Right cardiac atrium (tissue), 5 donors: Measurements from ENCODE around the gene NKX1-2. TPM values are rescaled to one million over a fixed set of nuclear protein-coding genes. Genes with fewer than 3 reads are reported as not detected.

ENCODE experiments used
- ATAC-seq, 2 donors: fragments of 200-7000 bp; cut with Tn5 transposase; one replicate each; pipeline versions ENCODE4 v1.8.0 to v1.9.1; 2020; ENCODE audit warnings: moderate library complexity in 2 of 2, mild to moderate bottlenecking in 1 of 2
- DNase-seq, 3 donors: peaks; one replicate each; pipeline ENCODE4 v3.0.0-alpha.2; 2020
- H3K27ac ChIP-seq: one replicate; pipeline ENCODE4 v1.5.1; 2013; ENCODE audit warnings: mild to moderate bottlenecking, low read length, control low read depth, moderate library complexity
- H3K27me3 ChIP-seq: one replicate; pipeline ENCODE4 v1.6.1; 2013; ENCODE audit not compliant: control insufficient read depth, insufficient read depth
- H3K4me1 ChIP-seq: one replicate; pipeline ENCODE4 v1.6.1; 2013; ENCODE audit warnings: low read length; ENCODE audit not compliant: control insufficient read depth, insufficient read depth
- H3K4me3 ChIP-seq: one replicate; pipeline ENCODE4 v1.5.1; 2013; ENCODE audit warnings: low read length, control low read depth
- H3K9me3 ChIP-seq: one replicate; pipeline ENCODE4 v1.6.1; 2013; ENCODE audit warnings: low read length; ENCODE audit not compliant: control insufficient read depth
- WGBS: extraction: QIAGEN DNeasy Blood & Tissue Kit; methylation state at CpG from one replicate; pipeline ENCODE4 v1.1.7; 2013; 5-methylcytosine and 5-hydroxymethylcytosine counted together
- intact Hi-C, 4 donors: fragments of 100-400 bp; cut with DNase I; formaldehyde crosslinking; loops; one replicate each; pipeline versions ENCODE4 v1.11.0 to v1.14.0; 2022 to 2023
- polyA plus RNA-seq: library from polyadenylated mRNA; stranded (reverse); fragments of 200-250 nt; gene quantifications from one replicate; pipeline ENCODE4 v1.2.3, GENCODE V29; 2013
- total RNA-seq, 4 donors: library from RNA; stranded (reverse); fragmentation: NEBNext Ultra II Directional; extraction: Animal tissue kit (Norgen Biotek cat#: 25700); gene quantifications; one replicate each; pipeline ENCODE4 v1.2.1, GENCODE V29; 2021
- donor health status: healthy with polysubstance abuse.
- donor health status: DM: no; HTN: yes; CAD: no.
- donor health status: DM: no; HTN: no; CAD: no.
- donor health status: DM: no; HTN: yes; CAD: no; lungs with severe emphysema.
- donor health status: DM: yes; HTN: yes; CAD: no.

NKX1-2 gene
- total and polyA plus RNA-seq, 5 donors: not detected

DNA sequence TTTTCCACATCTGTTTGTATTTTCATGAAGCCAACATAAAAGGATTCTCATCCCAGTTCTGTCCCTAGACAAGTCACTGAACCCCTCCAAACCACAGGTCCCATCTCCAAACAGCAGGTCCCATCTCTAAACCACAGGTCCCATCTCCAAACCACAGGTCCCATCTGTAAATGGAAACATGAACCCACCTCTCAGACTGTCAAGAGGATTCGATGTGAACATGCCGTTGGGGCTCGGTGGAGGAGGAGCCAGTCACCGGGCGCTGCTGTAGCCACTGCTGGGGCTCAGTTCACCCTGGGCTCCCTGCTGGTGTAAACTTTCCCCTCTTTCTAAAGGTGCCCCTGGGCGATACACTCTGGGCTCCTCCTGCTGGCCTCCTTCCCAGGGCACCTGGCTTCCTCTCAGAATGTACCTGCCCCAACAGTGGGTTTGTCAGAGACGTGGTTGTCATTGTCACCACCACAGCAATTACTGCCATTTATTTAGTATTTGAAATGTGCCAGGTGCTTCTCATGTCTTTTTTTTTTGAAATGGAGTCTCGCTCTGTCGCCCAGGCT, 24.8 kb upstream of the NKX1-2 start:
- Histone ChIP-seq H3K27ac (no peak overlapping the region), H3K9me3 (no peaks in the 10 kb centered on the region), H3K4me1 (peaks cover 3% of the 10 kb centered on the region), H3K4me3 (no peak overlapping the region), H3K27me3 (no peaks in the 10 kb centered on the region)
- DNase-seq (no peak), ATAC-seq (no peak)
- intact Hi-C loops: no loop called here
- WGBS: 77% methylated on average over 9 of the region's 9 CpGs

DNA sequence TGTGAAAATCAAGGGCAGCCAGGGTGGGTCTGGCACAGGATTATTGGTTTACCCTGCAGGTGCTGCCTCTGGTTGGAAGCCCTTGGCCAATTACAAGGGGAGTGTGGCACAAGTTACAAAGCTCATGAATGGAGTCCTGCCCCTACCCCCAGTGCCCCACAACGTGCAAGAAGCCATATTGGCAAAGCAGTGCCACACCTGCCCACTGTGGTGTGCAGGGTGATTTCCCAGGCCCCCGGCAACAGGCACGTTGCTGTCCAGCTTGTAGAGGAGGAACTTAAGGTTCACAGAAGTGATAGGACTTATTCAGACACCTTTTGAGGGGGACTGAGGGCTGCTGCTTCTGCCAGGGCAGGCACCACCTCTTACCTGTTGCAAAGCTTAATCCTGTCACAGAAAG, 23.2 kb upstream of the NKX1-2 start:
- Histone ChIP-seq H3K4me1 (peaks cover 3% of the 10 kb centered on the region), H3K27ac (no peak overlapping the region), H3K9me3 (no peaks in the 10 kb centered on the region), H3K27me3 (no peaks in the 10 kb centered on the region), H3K4me3 (no peak overlapping the region)
- ATAC-seq (no peak), DNase-seq (no peak)
- intact Hi-C loops: no loop called here
- 80% methylated on average over 3 of the region's 3 CpGs for WGBS

GRCh38 chr10:124472071-124472470, 22.2 kb upstream of the NKX1-2 start:
- H3K27me3 ChIP-seq: no peaks in the 10 kb centered on the region
- H3K9me3 ChIP-seq: no peaks in the 10 kb centered on the region
- H3K4me1 ChIP-seq: no peaks in the 10 kb centered on the region
- no peak overlapping the region for H3K4me3 ChIP-seq
- DNase-seq (no peak), ATAC-seq (no peak)
- no peak overlapping the region for H3K27ac ChIP-seq
- intact Hi-C loops: no loop called here
- WGBS: 93% methylated on average over 6 of the region's 6 CpGs

- H3K27ac ChIP-seq: no peak overlapping the region
- no peaks in the 10 kb centered on the region for H3K27me3 ChIP-seq
- H3K9me3 ChIP-seq: no peaks in the 10 kb centered on the region
- no peaks in the 10 kb centered on the region for H3K4me1 ChIP-seq
- no peak overlapping the region for H3K4me3 ChIP-seq
- intact Hi-C loops: no loop called here
- DNase-seq (no peak), ATAC-seq (no peak)
- 89% methylated on average over 13 of the region's 13 CpGs for WGBS
Measured at GRCh38 chr10:124470544-124471434, 21.0 kb upstream of the NKX1-2 start.

DNA sequence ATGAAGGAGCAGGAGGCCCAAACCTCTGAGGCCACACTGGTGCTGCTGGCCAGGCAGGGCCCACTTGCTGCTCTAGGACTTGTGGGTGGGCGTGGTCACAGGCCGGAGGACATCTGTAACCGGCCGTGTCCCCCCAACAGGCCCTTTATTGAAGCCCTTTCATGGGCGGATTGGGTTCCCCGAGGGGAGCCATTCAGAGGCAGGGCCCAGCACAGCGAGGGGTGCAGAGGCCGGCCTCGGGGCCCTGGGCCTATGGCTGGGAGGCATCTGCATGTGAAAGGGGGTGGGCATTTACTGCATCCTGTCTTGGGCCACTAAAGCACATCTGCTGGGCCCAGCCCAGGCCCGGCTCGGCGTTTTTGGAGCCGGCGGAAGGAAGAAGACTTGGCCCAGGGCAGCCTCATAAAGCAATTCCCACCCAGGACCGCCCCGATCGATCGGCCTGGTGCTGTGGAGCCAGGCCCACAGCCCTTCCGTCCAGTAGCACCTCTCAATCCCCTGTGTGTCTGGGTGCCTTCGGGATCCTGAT, 20.2 kb upstream of the NKX1-2 start:
- peak; percentile 12 to 20 for ATAC-seq
- H3K4me3 ChIP-seq: no peak overlapping the region
- H3K9me3 ChIP-seq: no peaks in the 10 kb centered on the region
- H3K27me3 ChIP-seq: no peaks in the 10 kb centered on the region
- H3K4me1 ChIP-seq: no peaks in the 10 kb centered on the region
- WGBS: 77% methylated on average over 20 of the region's 20 CpGs
- intact Hi-C loops: no loop called here
- H3K27ac ChIP-seq: no peak overlapping the region
- no peak for DNase-seq

DNA sequence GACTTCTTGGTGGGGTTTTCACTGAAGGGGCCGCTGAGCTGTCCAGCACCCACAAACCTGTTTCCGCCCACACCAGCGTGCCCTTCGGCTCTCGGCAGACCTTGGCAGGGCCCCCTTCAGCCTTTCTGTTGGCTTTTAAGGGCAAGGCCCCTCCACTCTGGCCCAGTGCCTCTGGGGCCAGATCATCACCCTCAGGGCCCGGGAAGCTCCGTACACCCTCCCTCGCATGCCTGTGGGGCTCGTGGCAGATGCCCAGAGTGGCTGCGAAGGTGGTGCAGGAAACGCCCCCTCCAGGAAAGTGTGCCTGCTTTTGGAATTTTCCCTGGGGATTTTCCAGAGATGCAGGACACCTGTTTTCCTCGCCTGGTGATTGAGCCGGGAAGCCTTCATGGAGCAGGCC, 18.8 kb upstream of the NKX1-2 start:
- ATAC-seq: no peak
- Histone ChIP-seq H3K4me1 (no peaks in the 10 kb centered on the region), H3K27ac (no peak overlapping the region), H3K9me3 (no peaks in the 10 kb centered on the region), H3K27me3 (no peaks in the 10 kb centered on the region), H3K4me3 (no peak overlapping the region)
- intact Hi-C loops: no loop called here
- 79% methylated on average over 13 of the region's 13 CpGs for WGBS
- DNase-seq: no peak

GRCh38 chr10:124467165-124467564, 17.3 kb upstream of the NKX1-2 start:
- no peak overlapping the region for H3K27ac ChIP-seq
- no peak overlapping the region for H3K4me3 ChIP-seq
- H3K4me1 ChIP-seq: no peaks in the 10 kb centered on the region
- no peak for DNase-seq
- 92% methylated on average over 4 of the region's 4 CpGs for WGBS
- no peak for ATAC-seq
- no peaks in the 10 kb centered on the region for H3K27me3 ChIP-seq
- intact Hi-C loops: no loop called here
- H3K9me3 ChIP-seq: no peaks in the 10 kb centered on the region

- Histone ChIP-seq H3K4me3 (no peak overlapping the region), H3K27me3 (no peaks in the 10 kb centered on the region), H3K27ac (no peak overlapping the region), H3K4me1 (no peaks in the 10 kb centered on the region), H3K9me3 (no peaks in the 10 kb centered on the region)
- intact Hi-C loops: no loop called here
- 59% methylated on average over 9 of the region's 9 CpGs for WGBS
- no peak for DNase-seq
- no peak for ATAC-seq
Measured at GRCh38 chr10:124465777-124466488, 16.1 kb upstream of the NKX1-2 start.

GRCh38 chr10:124465003-124465776, 15.4 kb upstream of the NKX1-2 start:
- H3K4me1 ChIP-seq: no peaks in the 10 kb centered on the region
- WGBS: 63% methylated on average over 17 of the region's 17 CpGs

DNA sequence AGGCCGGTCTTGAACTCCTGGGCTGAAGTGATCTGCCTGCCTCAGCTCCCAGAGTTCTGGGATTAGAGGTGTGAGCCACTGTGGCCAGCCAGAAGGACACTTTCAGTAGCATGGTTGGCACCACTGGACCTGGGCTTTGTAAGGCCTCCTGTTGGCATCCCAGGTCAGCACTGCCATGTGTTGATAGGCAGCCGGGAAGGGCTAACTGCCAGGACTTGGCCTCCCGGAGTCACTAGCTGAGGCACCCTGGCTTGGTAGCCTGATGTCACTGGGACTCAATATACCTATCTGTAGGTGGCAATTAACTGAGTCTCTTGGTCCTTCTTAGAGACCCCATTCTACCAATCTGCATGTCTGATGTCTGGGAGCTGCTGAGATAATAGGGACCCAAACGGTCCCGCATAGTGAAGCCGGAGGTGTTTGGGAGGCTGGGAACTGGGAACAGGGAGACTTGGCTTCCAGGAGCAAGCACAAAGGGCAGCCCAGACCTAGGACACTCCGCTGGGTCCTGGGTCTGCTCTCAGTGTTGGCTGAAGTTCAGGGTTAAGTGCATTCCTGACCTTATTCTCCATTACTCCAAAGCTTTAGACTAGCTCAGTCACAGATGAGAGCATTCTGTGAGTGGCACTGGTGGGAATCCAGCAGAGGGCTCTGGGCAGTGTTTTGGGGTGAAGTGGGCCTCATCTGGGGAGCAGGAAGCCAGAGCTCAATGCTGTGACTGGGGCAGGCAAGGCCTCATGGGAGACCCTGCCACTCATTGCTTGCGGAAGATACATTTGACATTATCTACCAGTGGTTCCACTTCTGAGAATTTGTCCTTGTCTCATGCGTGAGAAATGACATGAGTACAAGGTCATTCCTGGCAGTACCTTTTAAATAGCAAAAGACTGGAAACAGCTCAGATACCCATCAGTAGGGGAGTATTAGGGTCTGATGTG, 14.5 kb upstream of the NKX1-2 start:
- H3K4me3 ChIP-seq: no peak overlapping the region
- no peak for ATAC-seq
- 73% methylated on average over 9 of the region's 9 CpGs for WGBS
- intact Hi-C loops: no loop called here
- no peaks in the 10 kb centered on the region for H3K4me1 ChIP-seq
- H3K27me3 ChIP-seq: no peaks in the 10 kb centered on the region
- no peak for DNase-seq
- peak overlapping the region; percentile 32 for H3K27ac ChIP-seq
- H3K9me3 ChIP-seq: no peaks in the 10 kb centered on the region

More at GRCh38 chr10:124465003-124465776, 15.4 kb upstream of the NKX1-2 start:
- ATAC-seq: no peak
- peak overlapping the region; percentile 47 for H3K27ac ChIP-seq
- no peaks in the 10 kb centered on the region for H3K9me3 ChIP-seq
- no peak overlapping the region for H3K4me3 ChIP-seq
- intact Hi-C loops: no loop called here
- no peaks in the 10 kb centered on the region for H3K27me3 ChIP-seq
- DNase-seq: no peak
